ENCODE measurements around the gene CD274.
"Not testable (repeated sequence)": the region's sequence is repeated elsewhere in the genome, so short reads cannot be mapped to it uniquely, and the experiment has no call there.

Gene CD274

DNA sequence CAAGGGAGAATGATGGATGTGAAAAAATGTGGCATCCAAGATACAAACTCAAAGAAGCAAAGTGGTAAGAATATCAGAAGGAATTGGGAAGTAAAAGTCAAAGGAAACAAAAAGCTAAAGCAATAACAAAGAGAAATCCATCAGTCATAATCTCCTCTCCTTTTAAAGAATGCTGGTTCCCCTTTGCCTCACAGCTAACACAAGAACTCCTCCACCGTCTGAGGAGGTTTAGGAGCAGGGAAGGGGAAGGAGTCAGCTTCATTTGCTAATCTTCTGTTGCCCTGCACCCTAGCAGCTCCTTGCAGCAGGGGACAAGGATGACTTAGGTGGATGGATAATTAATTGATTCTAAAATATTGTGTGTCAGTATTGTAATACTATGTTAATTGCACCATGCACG lies 16.4 kb downstream of the CD274 start:
- Histone ChIP-seq H3K27me3 (ENCODE audit: insufficient read depth, low read length) (no peaks in the 10 kb centered on the region), H3K27ac (ENCODE audit: low read depth, low read length) (no peak overlapping the region), H3K4me1 (ENCODE audit: control insufficient read depth, insufficient read depth, low read length, unreplicated experiment) (no peaks in the 10 kb centered on the region), H3K36me3 (ENCODE audit: insufficient read depth, low read length) (peaks cover 12% of the 10 kb centered on the region; the same call in 1 of the 2 replicates), H3K79me2 (ENCODE audit: control insufficient read depth, insufficient read depth, low read length, unreplicated experiment) (no peaks in the 10 kb centered on the region), H3K4me3 (ENCODE audit: low read depth, low read length) (no peak overlapping the region), H2AFZ (ENCODE audit: low read length, unreplicated experiment) (no peak overlapping the region)

GRCh38 chr9:5468850-5469249 lies 18.5 kb downstream of the CD274 start:
- Histone ChIP-seq H3K4me1 (ENCODE audit: control insufficient read depth, insufficient read depth, low read length, unreplicated experiment) (no peaks in the 10 kb centered on the region), H2AFZ (ENCODE audit: low read length, unreplicated experiment) (no peak overlapping the region), H3K27ac (ENCODE audit: low read depth, low read length) (no peak overlapping the region), H3K79me2 (ENCODE audit: control insufficient read depth, insufficient read depth, low read length, unreplicated experiment) (no peaks in the 10 kb centered on the region), H3K27me3 (ENCODE audit: insufficient read depth, low read length) (no peaks in the 10 kb centered on the region), H3K4me3 (ENCODE audit: low read depth, low read length) (no peak overlapping the region), H3K36me3 (ENCODE audit: insufficient read depth, low read length) (peaks cover 9% of the 10 kb centered on the region; the same call in 1 of the 2 replicates)

DNA sequence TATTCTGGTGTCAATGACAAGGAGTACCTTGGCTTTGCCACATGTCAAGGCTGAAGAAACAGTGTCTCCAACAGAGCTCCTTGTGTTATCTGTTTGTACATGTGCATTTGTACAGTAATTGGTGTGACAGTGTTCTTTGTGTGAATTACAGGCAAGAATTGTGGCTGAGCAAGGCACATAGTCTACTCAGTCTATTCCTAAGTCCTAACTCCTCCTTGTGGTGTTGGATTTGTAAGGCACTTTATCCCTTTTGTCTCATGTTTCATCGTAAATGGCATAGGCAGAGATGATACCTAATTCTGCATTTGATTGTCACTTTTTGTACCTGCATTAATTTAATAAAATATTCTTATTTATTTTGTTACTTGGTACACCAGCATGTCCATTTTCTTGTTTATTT lies 19.8 kb downstream of the CD274 start:
- H3K79me2 ChIP-seq (ENCODE audit: control insufficient read depth, insufficient read depth, low read length, unreplicated experiment), result no peaks in the 10 kb centered on the region
- no peak overlapping the region for H3K4me3 ChIP-seq (ENCODE audit: low read depth, low read length)
- H3K27me3 ChIP-seq (ENCODE audit: insufficient read depth, low read length), result no peaks in the 10 kb centered on the region
- peaks cover 3% of the 10 kb centered on the region; the same call in 1 of the 2 replicates for H3K36me3 ChIP-seq (ENCODE audit: insufficient read depth, low read length)
- H3K4me1 ChIP-seq (ENCODE audit: control insufficient read depth, insufficient read depth, low read length, unreplicated experiment), result no peaks in the 10 kb centered on the region
- no peak overlapping the region for H2AFZ ChIP-seq (ENCODE audit: low read length, unreplicated experiment)
- no peak overlapping the region for H3K27ac ChIP-seq (ENCODE audit: low read depth, low read length)

DNA sequence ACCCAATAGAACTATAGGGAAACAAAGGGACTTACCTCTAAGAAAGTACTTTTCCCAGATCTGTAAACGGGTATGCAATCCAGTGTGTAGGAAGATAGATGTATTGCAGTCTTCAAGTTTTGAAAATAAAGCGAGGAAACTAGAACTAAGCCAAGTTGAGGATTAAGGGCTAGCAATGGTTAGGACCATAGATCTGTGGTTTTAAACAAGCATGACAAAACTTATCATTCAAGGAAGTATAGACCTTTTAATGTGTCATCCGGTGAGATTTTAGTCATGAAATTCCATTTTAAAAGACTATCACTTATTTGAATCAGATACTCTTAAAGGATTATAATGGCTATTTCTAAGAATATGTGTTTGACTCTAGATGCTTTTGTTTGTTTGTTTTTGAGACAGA lies 20.5 kb downstream of the CD274 start:
- Histone ChIP-seq H3K4me1 (ENCODE audit: control insufficient read depth, insufficient read depth, low read length, unreplicated experiment) (no peaks in the 10 kb centered on the region), H3K4me3 (ENCODE audit: low read depth, low read length) (no peak overlapping the region), H3K27ac (ENCODE audit: low read depth, low read length) (no peak overlapping the region), H3K36me3 (ENCODE audit: insufficient read depth, low read length) (peaks cover 3% of the 10 kb centered on the region; the same call in 1 of the 2 replicates), H3K79me2 (ENCODE audit: control insufficient read depth, insufficient read depth, low read length, unreplicated experiment) (no peaks in the 10 kb centered on the region), H2AFZ (ENCODE audit: low read length, unreplicated experiment) (no peak overlapping the region), H3K27me3 (ENCODE audit: insufficient read depth, low read length) (no peaks in the 10 kb centered on the region)

GRCh38 chr9:5475611-5476010 lies 25.3 kb downstream of the CD274 start:
- H3K27ac ChIP-seq (ENCODE audit: low read depth, low read length); H3K36me3 ChIP-seq (ENCODE audit: insufficient read depth, low read length); H3K4me3 ChIP-seq (ENCODE audit: low read depth, low read length); H3K79me2 ChIP-seq (ENCODE audit: control insufficient read depth, insufficient read depth, low read length, unreplicated experiment); H3K4me1 ChIP-seq (ENCODE audit: control insufficient read depth, insufficient read depth, low read length, unreplicated experiment); H3K27me3 ChIP-seq (ENCODE audit: insufficient read depth, low read length); H2AFZ ChIP-seq (ENCODE audit: low read length, unreplicated experiment): not testable (repeated sequence)

- Histone ChIP-seq H3K4me1 (ENCODE audit: control insufficient read depth, insufficient read depth, low read length, unreplicated experiment) (no peaks in the 10 kb centered on the region), H3K27ac (ENCODE audit: low read depth, low read length) (no peak overlapping the region), H3K36me3 (ENCODE audit: insufficient read depth, low read length) (no peaks in the 10 kb centered on the region), H3K4me3 (ENCODE audit: low read depth, low read length) (no peak overlapping the region), H3K27me3 (ENCODE audit: insufficient read depth, low read length) (no peaks in the 10 kb centered on the region), H3K79me2 (ENCODE audit: control insufficient read depth, insufficient read depth, low read length, unreplicated experiment) (no peaks in the 10 kb centered on the region), H2AFZ (ENCODE audit: low read length, unreplicated experiment) (no peak overlapping the region)
Observed at GRCh38 chr9:5478206-5478605, 27.9 kb downstream of the CD274 start.

DNA sequence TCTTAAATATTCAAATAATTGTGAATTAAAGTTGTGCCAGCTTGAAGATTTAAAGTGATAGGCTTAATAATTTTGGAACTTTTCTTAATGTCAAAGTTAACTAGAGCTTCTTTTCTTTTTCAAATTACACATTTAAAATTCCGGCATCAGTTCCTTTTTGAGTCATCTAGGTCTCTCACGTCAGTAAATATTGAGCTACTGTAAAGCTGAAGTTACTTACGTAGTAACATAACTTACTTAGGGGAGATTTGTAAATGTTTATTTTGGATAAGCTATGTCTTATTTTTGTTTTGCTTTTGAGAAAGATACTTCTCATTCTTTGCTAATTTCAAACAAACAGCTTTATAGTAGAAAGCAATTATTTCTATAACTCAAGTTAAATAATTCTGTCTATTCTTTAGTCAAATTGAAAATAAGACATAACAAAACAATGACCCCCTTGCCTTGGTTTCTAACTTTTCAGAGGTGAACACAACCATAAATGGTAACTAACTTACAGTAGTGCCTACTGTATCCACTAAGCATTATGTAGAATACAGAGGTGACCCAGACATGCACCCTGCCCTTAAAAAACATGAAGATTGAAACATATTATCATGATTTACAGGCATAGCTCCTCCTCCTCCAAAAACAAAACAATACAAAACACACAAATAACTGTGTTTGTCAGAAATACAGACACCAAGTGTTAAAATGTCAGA lies 29.8 kb downstream of the CD274 start:
- no peak overlapping the region for H3K27ac ChIP-seq (ENCODE audit: low read depth, low read length)
- no peaks in the 10 kb centered on the region for H3K79me2 ChIP-seq (ENCODE audit: control insufficient read depth, insufficient read depth, low read length, unreplicated experiment)
- no peak overlapping the region for H3K4me3 ChIP-seq (ENCODE audit: low read depth, low read length)
- no peak overlapping the region for H2AFZ ChIP-seq (ENCODE audit: low read length, unreplicated experiment)
- no peaks in the 10 kb centered on the region for H3K27me3 ChIP-seq (ENCODE audit: insufficient read depth, low read length)
- H3K36me3 ChIP-seq (ENCODE audit: insufficient read depth, low read length), result no peaks in the 10 kb centered on the region
- H3K4me1 ChIP-seq (ENCODE audit: control insufficient read depth, insufficient read depth, low read length, unreplicated experiment), result no peaks in the 10 kb centered on the region

GRCh38 chr9:5480919-5481318 lies 30.6 kb downstream of the CD274 start:
- no peak overlapping the region for H2AFZ ChIP-seq (ENCODE audit: low read length, unreplicated experiment)
- no peak overlapping the region for H3K27ac ChIP-seq (ENCODE audit: low read depth, low read length)
- H3K4me3 ChIP-seq (ENCODE audit: low read depth, low read length), result no peak overlapping the region
- H3K27me3 ChIP-seq (ENCODE audit: insufficient read depth, low read length), result no peaks in the 10 kb centered on the region
- no peaks in the 10 kb centered on the region for H3K79me2 ChIP-seq (ENCODE audit: control insufficient read depth, insufficient read depth, low read length, unreplicated experiment)
- no peaks in the 10 kb centered on the region for H3K4me1 ChIP-seq (ENCODE audit: control insufficient read depth, insufficient read depth, low read length, unreplicated experiment)
- H3K36me3 ChIP-seq (ENCODE audit: insufficient read depth, low read length), result no peaks in the 10 kb centered on the region

GRCh38 chr9:5481322-5482040 lies 31.1 kb downstream of the CD274 start:
- H2AFZ ChIP-seq (ENCODE audit: low read length, unreplicated experiment), result peak overlapping the region; percentile 3
- H3K27ac ChIP-seq (ENCODE audit: low read depth, low read length), result no peak overlapping the region
- no peaks in the 10 kb centered on the region for H3K4me1 ChIP-seq (ENCODE audit: control insufficient read depth, insufficient read depth, low read length, unreplicated experiment)
- H3K36me3 ChIP-seq (ENCODE audit: insufficient read depth, low read length), result no peaks in the 10 kb centered on the region
- no peaks in the 10 kb centered on the region for H3K27me3 ChIP-seq (ENCODE audit: insufficient read depth, low read length)
- H3K4me3 ChIP-seq (ENCODE audit: low read depth, low read length), result no peak overlapping the region
- H3K79me2 ChIP-seq (ENCODE audit: control insufficient read depth, insufficient read depth, low read length, unreplicated experiment), result no peaks in the 10 kb centered on the region

- no peaks in the 10 kb centered on the region for H3K4me1 ChIP-seq (ENCODE audit: control insufficient read depth, insufficient read depth, low read length, unreplicated experiment)
- H3K4me3 ChIP-seq (ENCODE audit: low read depth, low read length), result no peak overlapping the region
- H3K79me2 ChIP-seq (ENCODE audit: control insufficient read depth, insufficient read depth, low read length, unreplicated experiment), result no peaks in the 10 kb centered on the region
- H3K27ac ChIP-seq (ENCODE audit: low read depth, low read length), result no peak overlapping the region
- H2AFZ ChIP-seq (ENCODE audit: low read length, unreplicated experiment), result no peak overlapping the region
- H3K36me3 ChIP-seq (ENCODE audit: insufficient read depth, low read length), result no peaks in the 10 kb centered on the region
- H3K27me3 ChIP-seq (ENCODE audit: insufficient read depth, low read length), result no peaks in the 10 kb centered on the region
Observed at GRCh38 chr9:5482194-5482593, 31.9 kb downstream of the CD274 start.

GRCh38 chr9:5483306-5483705 lies 33.0 kb downstream of the CD274 start:
- Histone ChIP-seq H2AFZ (ENCODE audit: low read length, unreplicated experiment) (no peak overlapping the region), H3K27ac (ENCODE audit: low read depth, low read length) (no peak overlapping the region), H3K4me1 (ENCODE audit: control insufficient read depth, insufficient read depth, low read length, unreplicated experiment) (no peaks in the 10 kb centered on the region), H3K4me3 (ENCODE audit: low read depth, low read length) (no peak overlapping the region), H3K36me3 (ENCODE audit: insufficient read depth, low read length) (no peaks in the 10 kb centered on the region), H3K27me3 (ENCODE audit: insufficient read depth, low read length) (no peaks in the 10 kb centered on the region), H3K79me2 (ENCODE audit: control insufficient read depth, insufficient read depth, low read length, unreplicated experiment) (no peaks in the 10 kb centered on the region)
